ENCODE measurements around the gene RRAS2.
"Not testable (repeated sequence)": the region's sequence is repeated elsewhere in the genome, so short reads cannot be mapped to it uniquely, and the experiment has no call there.

The RRAS2 gene

DNA sequence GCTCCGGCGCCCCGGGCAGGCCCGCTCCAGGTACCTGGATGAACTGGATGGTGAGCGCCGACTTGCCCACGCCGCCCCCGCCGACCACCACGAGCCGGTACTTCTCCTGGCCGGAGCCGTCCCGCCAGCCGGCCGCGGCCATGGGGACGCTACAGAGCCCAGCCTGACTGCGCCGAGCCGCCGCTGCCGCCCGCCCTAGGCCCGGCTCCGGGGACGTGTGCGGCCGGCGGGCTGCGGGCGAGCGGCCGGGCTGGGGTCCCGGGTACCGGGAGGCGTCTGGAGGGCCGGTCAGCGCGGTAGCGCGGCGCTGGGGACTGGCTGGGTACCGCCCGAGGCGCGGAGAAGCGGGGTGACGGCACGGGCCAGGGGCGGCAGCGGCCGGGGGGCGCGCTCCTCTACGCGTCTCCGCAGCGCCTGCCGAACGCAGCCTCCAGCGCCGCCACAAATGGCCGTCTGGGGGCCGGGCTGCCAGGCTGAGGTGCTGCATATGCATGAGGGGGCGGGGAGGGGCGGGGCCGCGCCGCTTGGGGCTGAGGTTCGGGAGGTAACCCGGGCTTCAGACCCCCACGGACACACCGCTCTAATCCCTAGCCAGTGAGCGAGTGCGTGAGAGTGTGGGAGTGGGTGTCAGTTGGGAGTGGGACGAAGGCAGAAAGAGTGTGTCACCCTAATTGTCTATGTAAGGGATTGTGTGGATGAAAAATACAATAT, at the start of gene RRAS2:
TSS of gene RRAS2 (minus strand) at position 455 of the 711 bp plus-strand sequence. CDS start at position 142, 313 bp downstream.
- no peak for TF ChIP-seq ZNF274 (IDR thresholded peaks at IDR 0.05; ENCODE audit: low read depth, low read length)
- peak within 1 kb of the TSS; percentile 99 for H3K4me3 ChIP-seq (ENCODE audit: low read length)

DNA sequence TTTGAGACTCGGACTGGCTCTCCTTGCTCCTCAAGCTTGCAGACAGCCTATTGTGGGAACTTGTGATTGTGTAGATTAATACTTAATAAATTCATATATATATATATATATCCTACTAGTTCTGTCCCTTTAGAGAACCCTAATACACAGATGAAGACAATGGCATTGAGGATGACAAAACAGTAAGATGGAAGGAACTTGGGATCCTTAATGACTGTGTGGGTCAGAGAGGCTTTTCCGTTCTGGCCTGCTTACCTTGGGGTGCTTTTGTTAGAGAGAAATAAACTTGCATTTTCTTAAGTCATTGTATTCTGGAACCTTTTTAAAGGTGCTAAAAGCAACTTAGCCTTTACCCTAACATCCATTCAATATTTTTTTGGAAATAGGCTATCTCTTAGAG, 49.6 kb upstream of the RRAS2 start:
- no peak overlapping the region for H3K4me3 ChIP-seq (ENCODE audit: low read length)
- no peak for TF ChIP-seq ZNF274 (IDR thresholded peaks at IDR 0.05; ENCODE audit: low read depth, low read length)

DNA sequence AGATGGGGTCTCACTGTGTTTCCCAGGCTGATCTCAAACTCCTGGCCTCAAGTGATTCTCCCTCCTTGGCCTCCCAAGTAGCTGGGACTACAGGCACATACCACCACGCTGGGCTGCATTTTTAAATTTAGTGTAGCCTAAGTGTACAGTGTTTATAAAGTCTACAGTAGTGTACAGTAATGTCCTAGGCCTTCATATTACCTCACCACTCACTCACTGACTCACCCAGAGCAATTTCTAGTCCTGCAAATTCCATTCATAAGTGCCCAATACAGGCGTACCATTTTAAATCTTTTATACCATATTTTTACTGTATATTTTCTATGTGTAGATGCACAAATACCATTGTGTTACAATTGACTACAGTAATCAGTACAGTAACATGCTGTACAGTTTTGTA, 47.1 kb upstream of the RRAS2 start:
- not testable (repeated sequence) for H3K4me3 ChIP-seq (ENCODE audit: low read length)

DNA sequence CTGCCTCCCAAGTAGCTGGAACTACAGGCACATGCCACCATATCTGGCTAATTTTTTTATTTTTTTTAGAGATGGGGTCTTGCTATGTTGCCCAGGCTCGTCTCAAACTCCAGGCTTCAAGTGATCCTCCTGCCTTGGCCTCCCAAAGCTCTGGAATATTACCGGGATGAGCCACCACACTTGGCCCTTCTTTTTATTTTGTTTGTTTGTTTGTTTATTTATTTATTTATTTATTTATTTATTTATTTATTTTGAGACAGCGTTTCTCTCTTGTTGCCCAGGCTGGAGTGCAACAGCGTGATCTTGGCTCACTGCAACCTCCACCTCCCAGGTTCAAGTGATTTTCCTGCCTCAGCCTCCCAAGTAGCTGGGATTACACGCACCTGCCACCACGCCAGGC, 44.5 kb upstream of the RRAS2 start:
- not testable (repeated sequence) for H3K4me3 ChIP-seq (ENCODE audit: low read length)

DNA sequence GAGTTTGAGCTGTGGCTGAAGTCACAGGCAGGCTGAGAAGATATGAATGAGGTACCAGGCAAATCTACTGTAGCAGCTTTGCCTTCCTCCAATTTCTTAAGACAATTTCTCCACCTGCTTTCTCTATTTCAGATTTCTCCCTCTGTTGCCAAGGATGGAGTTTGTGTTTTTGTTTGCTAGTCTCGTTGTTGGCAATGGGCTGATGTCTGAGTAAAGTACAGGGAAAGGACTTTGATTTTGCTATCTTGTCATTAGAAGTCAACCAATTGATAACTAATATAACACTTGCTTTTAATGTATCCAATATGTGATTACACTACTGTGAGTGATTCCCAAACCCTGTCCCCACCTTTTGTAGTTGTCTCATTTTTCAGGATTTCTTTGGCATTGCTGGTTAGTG, 40.1 kb upstream of the RRAS2 start:
- TF ChIP-seq ZNF274 (IDR thresholded peaks at IDR 0.05; ENCODE audit: low read depth, low read length): no peak
- H3K4me3 ChIP-seq (ENCODE audit: low read length): no peak overlapping the region

DNA sequence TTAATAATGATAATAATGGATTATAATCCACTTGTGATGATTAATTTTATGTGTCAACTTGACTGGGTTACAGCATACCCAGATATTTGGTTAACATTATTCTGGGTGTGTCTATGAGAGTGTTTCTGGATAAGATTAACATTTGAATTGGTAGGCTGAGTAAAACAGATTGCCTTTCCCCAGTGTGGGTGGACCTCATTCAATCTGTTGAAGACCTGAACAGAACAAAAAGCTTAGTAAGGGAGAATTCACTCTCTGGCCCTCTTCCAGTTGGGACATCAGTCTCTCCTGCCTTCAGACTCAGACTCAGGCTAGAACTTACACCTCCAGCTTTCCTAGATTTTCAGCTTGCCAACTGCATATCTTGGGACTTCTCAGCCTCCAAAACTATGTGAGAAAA, 37.3 kb upstream of the RRAS2 start:
- no peak for TF ChIP-seq ZNF274 (IDR thresholded peaks at IDR 0.05; ENCODE audit: low read depth, low read length)

DNA sequence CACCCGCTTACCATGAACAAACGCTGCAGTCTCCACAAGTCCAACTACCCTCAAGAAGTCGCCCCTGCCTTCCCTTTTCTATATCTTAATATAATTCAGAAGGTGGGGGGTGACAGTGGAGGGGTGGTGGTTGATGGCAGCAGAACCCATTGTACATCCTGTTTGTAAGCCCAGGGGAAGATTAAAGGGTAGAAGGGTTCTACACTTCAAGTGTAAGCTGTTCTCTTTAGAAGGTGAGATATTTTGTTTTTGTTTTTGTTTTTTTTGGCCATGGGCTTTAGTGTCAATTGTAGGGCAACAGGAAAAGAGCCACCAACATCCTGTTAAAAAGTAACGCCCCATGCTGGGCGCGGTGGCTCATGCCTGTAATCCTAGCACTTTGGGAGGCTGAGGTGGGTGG, 34.9 kb upstream of the RRAS2 start:
- H3K4me3 ChIP-seq (ENCODE audit: low read length): no peak overlapping the region
- no peak for TF ChIP-seq ZNF274 (IDR thresholded peaks at IDR 0.05; ENCODE audit: low read depth, low read length)

More for the DNA sequence above, 37.3 kb upstream of the RRAS2 start:
- no peak overlapping the region for H3K4me3 ChIP-seq (ENCODE audit: low read length)

DNA sequence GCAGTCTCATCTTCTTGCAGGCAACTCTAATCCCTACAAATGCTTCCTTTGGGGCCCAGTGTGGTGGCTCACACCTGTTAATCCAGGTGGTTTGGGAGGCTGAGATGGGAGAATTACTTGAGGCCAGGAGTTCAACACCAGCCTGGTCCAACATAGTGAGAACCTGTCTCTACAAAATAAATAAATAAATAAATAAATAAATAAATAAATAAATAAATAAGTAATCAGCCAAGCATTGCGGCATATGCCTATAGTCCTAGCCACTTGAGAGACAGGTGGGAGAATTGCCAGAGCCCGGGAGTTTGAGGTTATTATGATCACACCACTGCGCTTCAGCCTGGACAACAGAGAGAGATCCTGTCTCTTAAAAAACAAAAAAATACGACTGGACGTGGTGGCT, 34.1 kb upstream of the RRAS2 start:
- H3K4me3 ChIP-seq (ENCODE audit: low read length): no peak overlapping the region
- no peak for TF ChIP-seq ZNF274 (IDR thresholded peaks at IDR 0.05; ENCODE audit: low read depth, low read length)

DNA sequence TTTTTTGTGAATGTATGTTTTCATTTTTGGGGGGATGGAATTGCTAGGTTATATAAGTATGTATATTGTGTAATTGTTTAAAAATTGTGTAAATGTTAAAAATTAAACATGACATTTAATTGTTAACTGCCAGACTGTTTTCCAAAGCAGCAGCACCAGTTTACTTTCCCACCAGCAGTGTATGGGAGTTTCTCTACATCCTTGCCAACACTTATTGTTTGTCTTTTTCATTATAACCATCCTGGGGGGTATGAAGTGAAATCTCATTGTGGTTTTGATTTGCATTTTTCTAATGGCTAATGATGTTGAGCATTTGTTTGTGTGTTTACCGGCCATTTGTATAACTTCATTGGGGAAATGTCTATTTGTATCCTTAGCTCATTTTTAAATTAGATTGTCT, 31.7 kb upstream of the RRAS2 start:
- H3K4me3 ChIP-seq (ENCODE audit: low read length): no peak overlapping the region
- TF ChIP-seq ZNF274 (IDR thresholded peaks at IDR 0.05; ENCODE audit: low read depth, low read length): no peak

DNA sequence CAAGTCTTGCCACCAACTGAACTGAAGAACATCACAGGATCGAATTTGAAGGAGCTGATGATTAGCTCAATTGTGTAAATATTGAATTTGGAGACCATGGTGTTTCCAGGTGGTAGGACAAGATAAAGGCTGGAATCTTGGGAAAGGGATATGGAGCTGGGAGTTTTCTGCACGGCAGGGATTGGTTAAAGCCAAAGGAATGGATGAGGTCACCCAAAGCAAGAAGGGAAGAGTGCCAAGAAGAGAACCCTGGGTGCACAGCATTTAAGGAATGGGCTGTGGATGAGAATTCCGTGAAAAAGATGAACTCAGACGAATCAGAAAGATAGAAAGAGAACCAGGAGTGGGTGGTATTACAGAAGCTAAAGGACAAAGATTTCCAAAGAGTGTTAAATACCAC, 29.4 kb upstream of the RRAS2 start:
- H3K4me3 ChIP-seq (ENCODE audit: low read length): no peak overlapping the region
- TF ChIP-seq ZNF274 (IDR thresholded peaks at IDR 0.05; ENCODE audit: low read depth, low read length): no peak

DNA sequence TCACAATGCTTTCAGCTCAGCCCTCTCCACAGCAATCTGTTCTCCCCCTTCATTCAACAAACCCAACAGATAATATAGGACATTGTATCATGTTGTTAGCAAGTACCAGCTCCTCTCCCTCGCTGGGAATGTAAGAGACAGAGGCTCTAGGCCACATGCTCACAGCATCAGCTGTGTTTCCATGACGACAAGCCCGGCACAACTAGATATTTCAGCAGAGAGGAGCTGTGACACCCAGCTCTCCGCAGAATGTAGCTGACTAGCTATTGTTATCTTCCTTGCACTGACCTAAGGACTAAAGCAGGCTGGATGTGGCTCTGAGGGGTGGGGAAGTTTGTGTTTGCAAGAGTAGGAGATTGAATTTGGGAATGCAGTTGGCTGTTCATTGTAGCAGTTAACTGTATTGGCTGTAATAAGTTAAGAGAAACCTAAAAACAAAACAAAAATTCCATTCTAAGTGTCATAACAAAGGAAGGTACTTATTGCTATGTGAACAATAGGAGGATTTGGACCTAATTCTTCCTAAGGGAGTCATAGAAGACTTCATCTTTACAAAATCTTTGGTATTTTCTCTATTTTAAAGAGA, 28.0 kb upstream of the RRAS2 start:
- TF ChIP-seq ZNF274 (IDR thresholded peaks at IDR 0.05; ENCODE audit: low read depth, low read length): no peak
- no peak overlapping the region for H3K4me3 ChIP-seq (ENCODE audit: low read length)

DNA sequence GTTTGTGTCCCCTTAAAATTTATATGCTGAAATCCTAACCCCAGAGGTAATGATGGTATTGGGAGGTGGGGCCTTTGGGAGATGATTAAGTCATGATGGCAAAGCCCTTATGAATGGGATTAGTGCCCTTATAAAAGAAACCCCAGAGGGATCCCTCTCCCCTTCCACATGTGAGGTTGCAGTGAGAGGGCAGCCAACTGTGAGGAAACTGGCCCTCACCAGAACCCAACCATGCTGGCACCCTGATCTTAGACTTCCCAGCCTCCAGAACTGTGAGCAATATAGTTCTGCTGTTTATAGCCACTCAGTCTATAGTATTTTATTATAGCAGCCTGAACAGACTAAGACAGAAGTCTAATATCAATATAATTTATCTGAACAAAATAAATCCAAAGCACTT, 27.1 kb upstream of the RRAS2 start:
- H3K4me3 ChIP-seq (ENCODE audit: low read length): no peak overlapping the region
- TF ChIP-seq ZNF274 (IDR thresholded peaks at IDR 0.05; ENCODE audit: low read depth, low read length): no peak

DNA sequence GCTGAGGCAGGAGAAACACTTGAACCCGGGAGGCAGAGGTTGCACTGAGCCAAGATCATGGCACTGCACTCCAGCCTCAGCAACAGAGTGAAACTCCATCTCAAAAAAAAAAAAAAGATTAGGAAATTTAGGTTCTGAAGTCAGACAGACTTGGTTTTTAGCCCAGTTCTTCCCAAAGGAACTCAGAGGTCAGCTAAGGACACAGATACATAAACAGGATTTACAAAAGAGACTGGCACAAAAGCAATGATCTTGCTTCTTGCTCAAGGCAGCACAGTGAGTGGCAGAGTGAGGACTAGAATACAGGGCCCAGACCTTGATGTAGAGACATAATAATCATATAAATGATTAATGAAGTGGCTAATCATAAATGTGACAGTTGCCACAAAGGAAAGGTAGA, 25.4 kb upstream of the RRAS2 start:
- TF ChIP-seq ZNF274 (IDR thresholded peaks at IDR 0.05; ENCODE audit: low read depth, low read length): no peak
- no peak overlapping the region for H3K4me3 ChIP-seq (ENCODE audit: low read length)

DNA sequence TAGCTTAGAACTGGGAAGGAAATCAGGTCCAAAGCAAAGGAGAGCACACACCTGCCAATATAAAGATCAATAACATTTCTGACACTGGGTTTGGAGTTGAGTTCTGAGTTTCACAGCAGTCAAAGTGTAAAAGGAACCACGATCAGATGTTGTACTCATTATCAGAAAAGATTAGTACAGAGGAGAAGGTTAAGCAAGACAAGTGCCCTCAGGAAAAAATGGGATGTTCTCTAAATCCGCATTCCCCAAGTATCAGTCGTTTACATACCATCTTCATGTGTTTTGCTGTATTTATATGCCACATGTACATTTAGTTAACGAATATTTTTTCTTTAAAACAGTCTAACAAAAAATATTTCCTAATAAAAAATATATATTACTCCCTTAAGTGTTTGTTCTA, 23.0 kb upstream of the RRAS2 start:
- no peak overlapping the region for H3K4me3 ChIP-seq (ENCODE audit: low read length)
- TF ChIP-seq ZNF274 (IDR thresholded peaks at IDR 0.05; ENCODE audit: low read depth, low read length): no peak

DNA sequence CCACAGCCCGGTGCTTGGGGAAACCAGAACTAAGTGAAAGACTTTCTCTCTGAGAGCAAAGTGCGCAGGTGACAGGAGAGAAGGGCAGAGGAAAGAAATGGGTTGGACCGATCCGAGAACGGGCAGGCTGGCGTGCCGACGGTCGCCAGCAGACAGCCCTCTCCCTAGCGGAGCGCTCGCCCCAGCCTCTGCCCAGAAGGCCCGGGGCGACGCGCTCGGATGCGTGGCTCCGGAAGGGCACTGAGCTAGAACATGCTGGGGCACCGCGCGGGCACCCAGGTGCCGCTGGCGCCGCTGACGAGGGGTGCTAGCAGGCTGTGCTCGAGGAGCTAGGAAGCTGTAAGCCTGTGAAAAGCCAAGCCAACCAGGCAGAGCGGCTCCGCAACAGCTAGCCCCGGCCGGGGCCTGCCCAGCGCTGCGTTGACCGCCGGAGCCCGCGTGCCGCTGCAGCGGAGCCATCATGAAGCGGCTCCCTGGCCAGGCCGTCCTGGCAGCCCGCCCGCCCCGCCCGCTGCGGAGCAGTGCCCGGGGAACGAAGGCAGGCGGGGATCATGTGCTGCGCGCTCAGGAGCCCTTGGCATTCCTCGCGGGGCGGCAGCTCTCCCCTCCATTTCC, 22.1 kb upstream of the RRAS2 start:
- peak overlapping the region; percentile 64; the same call in 1 of the 2 replicates for H3K4me3 ChIP-seq (ENCODE audit: low read length)
- no peak for TF ChIP-seq ZNF274 (IDR thresholded peaks at IDR 0.05; ENCODE audit: low read depth, low read length)
